KOPT-K1 (cell line): Measurements from ENCODE around the gene PLEKHA6.

Source experiments
- H3K27ac ChIP-seq: fragments of 200-600 bp; sonication (generic); 2 replicates; pipeline ENCODE4 v1.5.1; 2016; ENCODE audit warnings: antibody characterized with exemption, mild to moderate bottlenecking, low read depth, low read length; ENCODE audit not compliant: poor library complexity, severe bottlenecking
- H3K36me3 ChIP-seq: fragments of 200-600 bp; sonication (generic); 2 replicates; pipeline ENCODE4 v1.5.1; 2017; ENCODE audit warnings: antibody characterized with exemption, mild to moderate bottlenecking, low read length, moderate library complexity; ENCODE audit not compliant: insufficient read depth
- H3K9me3 ChIP-seq: fragments of 200-600 bp; sonication (generic); 2 replicates; pipeline ENCODE4 v1.5.1; 2017; ENCODE audit warnings: antibody characterized with exemption, low read length, mild to moderate bottlenecking; ENCODE audit not compliant: insufficient read depth, poor library complexity, severe bottlenecking

Gene PLEKHA6

GRCh38 chr1:204274446-204274845 is 85.3 kb downstream of the PLEKHA6 start:
- no peak overlapping the region for H3K27ac ChIP-seq
- H3K9me3 ChIP-seq, result peaks cover 2% of the 10 kb centered on the region
- no peaks in the 10 kb centered on the region for H3K36me3 ChIP-seq

GRCh38 chr1:204272505-204272904 is 87.2 kb downstream of the PLEKHA6 start:
- H3K9me3 ChIP-seq, result no peaks in the 10 kb centered on the region
- H3K27ac ChIP-seq, result no peak overlapping the region

GRCh38 chr1:204271970-204272369 is 87.8 kb downstream of the PLEKHA6 start:
- Histone ChIP-seq H3K27ac (no peak overlapping the region), H3K36me3 (no peaks in the 10 kb centered on the region), H3K9me3 (no peaks in the 10 kb centered on the region)

More at GRCh38 chr1:204272505-204272904, 87.2 kb downstream of the PLEKHA6 start:
- H3K36me3 ChIP-seq, result no peaks in the 10 kb centered on the region

DNA sequence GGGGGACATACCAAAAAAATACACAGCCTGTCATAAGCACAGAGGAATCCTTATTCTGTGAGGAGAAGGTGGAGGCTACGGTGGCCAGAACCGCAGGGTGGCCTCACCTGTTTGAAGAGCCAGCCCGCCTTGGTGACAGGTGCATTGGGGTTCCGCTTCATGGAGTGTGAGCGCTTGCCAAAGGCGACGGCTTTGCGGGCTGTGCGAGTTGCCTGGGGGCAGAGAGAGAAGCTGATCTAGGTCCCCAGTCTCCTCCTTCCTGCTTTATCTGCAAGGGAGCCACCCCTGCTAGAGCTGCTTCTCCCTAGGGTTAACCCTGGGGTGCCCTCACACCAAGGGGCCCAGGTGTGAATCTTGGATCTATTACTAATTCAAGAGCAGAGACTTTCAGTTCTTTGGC is 91.6 kb downstream of the PLEKHA6 start:
- H3K36me3 ChIP-seq, result no peaks in the 10 kb centered on the region
- H3K9me3 ChIP-seq, result no peaks in the 10 kb centered on the region
- H3K27ac ChIP-seq, result no peak overlapping the region

DNA sequence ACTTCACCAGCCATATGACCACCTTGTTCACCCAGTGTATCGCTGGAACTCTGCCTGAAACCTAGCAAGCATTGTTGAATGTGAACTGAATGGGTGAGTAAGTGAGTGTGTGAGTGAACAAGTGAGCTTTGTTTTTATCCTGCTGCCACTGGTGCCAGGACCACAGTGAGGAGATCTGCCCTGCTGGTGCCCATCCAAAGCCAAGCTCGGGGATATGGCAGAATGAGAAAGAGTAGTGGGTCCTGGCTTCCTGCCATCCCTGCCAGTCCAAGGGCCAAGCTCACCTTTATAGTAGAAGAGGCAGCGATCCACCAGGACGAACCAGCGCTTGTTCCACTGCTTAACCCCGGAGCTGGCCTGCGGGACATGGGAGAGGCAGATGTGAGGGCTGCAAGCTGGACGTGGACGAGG is 92.5 kb downstream of the PLEKHA6 start:
- Histone ChIP-seq H3K36me3 (no peaks in the 10 kb centered on the region), H3K27ac (no peak overlapping the region), H3K9me3 (no peaks in the 10 kb centered on the region)

GRCh38 chr1:204266504-204267034 is 93.2 kb downstream of the PLEKHA6 start:
- Histone ChIP-seq H3K27ac (no peak overlapping the region), H3K36me3 (no peaks in the 10 kb centered on the region), H3K9me3 (no peaks in the 10 kb centered on the region)

- no peak overlapping the region for H3K27ac ChIP-seq
- H3K9me3 ChIP-seq, result no peaks in the 10 kb centered on the region
- no peaks in the 10 kb centered on the region for H3K36me3 ChIP-seq
Observed at GRCh38 chr1:204265665-204266064, 94.1 kb downstream of the PLEKHA6 start.

GRCh38 chr1:204264805-204265204 is 94.9 kb downstream of the PLEKHA6 start:
- Histone ChIP-seq H3K36me3 (no peaks in the 10 kb centered on the region), H3K27ac (no peak overlapping the region), H3K9me3 (no peaks in the 10 kb centered on the region)

DNA sequence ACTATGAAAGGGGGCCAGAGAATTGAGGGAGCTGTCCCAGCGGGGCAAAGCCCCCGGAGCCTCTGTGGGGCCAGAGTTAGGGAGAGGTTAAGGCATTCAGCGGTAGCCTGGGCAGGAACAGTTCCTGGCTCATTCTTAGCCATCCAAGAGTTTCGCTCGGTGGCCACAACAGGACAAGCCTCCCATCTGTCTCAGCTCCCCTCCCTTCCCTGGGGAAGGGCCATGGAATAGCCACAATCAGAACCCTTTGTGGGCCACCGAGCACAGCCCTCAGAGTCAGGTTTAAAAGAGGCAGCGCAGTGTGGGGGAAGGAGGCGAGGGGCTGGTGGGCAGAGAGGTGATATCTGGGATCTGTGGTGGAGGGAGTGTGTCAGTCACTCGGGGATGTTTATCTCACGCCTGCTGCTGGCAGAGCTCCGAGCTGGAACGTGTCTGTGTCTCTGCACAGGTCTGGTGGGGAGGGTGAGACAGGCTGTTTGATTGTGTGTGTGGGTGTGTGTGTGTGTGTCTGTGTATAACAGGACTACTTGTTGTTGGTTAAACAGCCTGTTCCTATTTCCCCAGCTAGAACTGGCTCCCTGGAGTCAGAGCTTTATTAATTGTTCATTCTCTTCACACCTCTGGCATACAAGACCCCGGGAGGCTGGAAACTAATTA is 96.3 kb downstream of the PLEKHA6 start:
- Histone ChIP-seq H3K9me3 (no peaks in the 10 kb centered on the region), H3K27ac (no peak overlapping the region)

GRCh38 chr1:204262506-204263253 is 97.0 kb downstream of the PLEKHA6 start:
- Histone ChIP-seq H3K36me3 (no peaks in the 10 kb centered on the region), H3K9me3 (no peaks in the 10 kb centered on the region), H3K27ac (no peak overlapping the region)

More for the DNA sequence above, 96.3 kb downstream of the PLEKHA6 start:
- H3K36me3 ChIP-seq, result no peaks in the 10 kb centered on the region

DNA sequence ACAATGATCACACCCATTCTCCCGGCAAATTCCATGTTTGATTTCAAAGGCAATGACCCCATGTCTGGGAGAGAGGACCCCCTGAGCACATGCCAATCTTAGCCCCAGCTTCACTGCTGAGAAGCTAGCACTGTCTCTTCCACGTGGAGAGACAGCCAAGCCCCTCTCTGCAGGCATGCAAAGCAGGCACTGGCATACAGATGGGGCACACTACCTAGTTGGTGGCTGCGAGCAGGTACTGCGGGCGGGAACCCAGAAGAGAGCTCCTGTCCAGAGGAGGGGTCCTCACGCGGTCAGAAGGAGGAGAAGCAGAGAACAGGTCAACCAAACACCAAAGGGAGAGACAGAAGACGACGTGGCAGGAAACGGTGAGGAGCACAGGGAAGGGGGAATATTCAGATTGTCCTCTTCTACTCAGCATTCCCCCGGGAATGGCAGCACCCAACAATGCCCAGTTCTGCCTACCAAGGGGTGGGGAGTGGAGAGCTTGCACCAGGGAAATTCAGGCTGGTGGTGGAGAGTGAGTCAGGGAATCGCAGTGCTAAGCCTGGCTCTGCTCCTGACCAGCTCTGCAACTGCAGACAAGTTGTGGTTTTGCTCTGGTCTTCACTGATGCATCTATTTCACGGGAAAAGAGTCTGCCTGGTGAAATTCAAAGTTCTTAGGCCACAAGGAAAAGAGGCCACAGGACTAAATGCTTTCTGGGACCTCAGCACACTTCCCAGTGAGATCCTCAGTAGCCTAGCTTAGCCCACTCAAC is 97.8 kb downstream of the PLEKHA6 start:
- H3K27ac ChIP-seq, result no peak overlapping the region
- no peaks in the 10 kb centered on the region for H3K9me3 ChIP-seq

DNA sequence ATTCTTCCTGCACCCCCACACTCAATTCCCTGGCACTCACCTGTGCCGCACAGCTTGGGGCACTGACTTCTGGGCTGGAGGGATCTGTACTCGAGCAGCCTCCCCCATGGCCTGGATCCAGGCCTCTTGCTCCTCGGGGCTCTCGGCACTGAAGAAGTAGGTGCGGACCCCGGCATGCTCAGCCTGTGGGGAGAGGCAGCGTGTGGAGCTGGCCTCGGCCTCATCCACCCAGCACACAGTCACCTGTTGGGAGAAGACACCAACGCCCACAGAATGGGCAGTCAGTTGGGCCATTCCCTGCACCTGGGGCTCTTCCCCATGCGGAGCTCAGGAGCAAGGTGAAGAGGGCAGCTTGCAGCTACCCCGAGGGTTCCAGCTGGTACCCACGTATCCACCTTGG is 98.5 kb downstream of the PLEKHA6 start:
- H3K9me3 ChIP-seq, result no peaks in the 10 kb centered on the region
- H3K27ac ChIP-seq, result no peak overlapping the region
- no peaks in the 10 kb centered on the region for H3K36me3 ChIP-seq

More for the DNA sequence above, 97.8 kb downstream of the PLEKHA6 start:
- no peaks in the 10 kb centered on the region for H3K36me3 ChIP-seq

GRCh38 chr1:204260601-204261197 is 99.0 kb downstream of the PLEKHA6 start:
- no peak overlapping the region for H3K27ac ChIP-seq
- no peaks in the 10 kb centered on the region for H3K36me3 ChIP-seq

GRCh38 chr1:204259782-204260181 is 99.9 kb downstream of the PLEKHA6 start:
- H3K9me3 ChIP-seq, result no peaks in the 10 kb centered on the region
- no peaks in the 10 kb centered on the region for H3K36me3 ChIP-seq
- no peak overlapping the region for H3K27ac ChIP-seq

More at GRCh38 chr1:204260601-204261197, 99.0 kb downstream of the PLEKHA6 start:
- H3K9me3 ChIP-seq, result no peaks in the 10 kb centered on the region

- no peaks in the 10 kb centered on the region for H3K9me3 ChIP-seq
- H3K27ac ChIP-seq, result no peak overlapping the region
- no peaks in the 10 kb centered on the region for H3K36me3 ChIP-seq
Observed at GRCh38 chr1:204259196-204259595, 100.5 kb downstream of the PLEKHA6 start.
